NAMALWA (cell line): Measurements from ENCODE around the gene CENPQ.

Source experiments
- DNase-seq: peaks from one replicate; pipeline ENCODE4 v3.0.0-alpha.2; 2015; ENCODE audit warnings: low spot score

Gene CENPQ

DNA sequence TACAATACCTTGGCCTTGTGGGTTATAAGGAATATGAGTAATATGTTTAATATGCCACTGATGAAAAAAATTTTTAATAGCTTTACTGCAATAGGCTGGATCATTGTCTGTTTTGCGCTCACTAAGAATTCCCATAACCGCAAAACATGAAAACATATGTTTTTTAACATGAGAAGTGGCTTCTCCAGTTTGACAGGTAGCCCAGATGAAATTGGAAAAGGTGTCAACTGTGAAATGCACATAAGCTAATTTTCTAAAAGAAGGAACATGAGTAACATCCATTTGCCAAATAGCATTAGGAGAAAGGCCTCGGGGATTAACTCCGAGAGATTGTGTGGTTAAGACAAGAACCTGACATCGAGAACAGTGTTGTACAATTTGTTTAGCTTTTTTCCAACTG lies 41.5 kb downstream of the CENPQ start:
- DNase-seq, result no peak

DNA sequence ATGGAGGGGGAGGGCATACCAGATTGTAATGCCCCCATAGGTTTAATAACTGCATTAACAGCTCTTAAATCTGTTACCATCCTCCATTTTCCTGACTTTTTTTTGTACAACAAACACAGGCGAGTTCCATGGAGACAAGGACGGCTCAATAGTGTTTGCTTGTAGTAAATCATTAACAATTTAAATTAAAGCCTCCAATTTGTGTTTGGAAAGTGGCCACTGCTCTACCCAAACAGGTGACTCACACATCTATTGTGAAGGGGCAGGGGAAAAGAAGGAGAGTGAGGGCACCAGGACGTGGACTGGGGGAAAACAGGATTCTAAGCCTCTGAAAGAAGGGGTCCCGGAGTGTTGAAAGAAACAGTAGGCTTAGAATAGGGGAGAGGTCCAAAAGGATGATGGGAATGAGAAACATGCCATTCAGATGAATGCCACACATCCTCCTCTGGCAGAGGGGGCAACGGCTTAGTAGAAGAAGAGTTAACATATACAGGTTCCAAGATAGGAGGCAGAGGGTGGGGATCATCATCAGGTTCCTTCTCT lies 43.5 kb downstream of the CENPQ start:
- no peak for DNase-seq

DNA sequence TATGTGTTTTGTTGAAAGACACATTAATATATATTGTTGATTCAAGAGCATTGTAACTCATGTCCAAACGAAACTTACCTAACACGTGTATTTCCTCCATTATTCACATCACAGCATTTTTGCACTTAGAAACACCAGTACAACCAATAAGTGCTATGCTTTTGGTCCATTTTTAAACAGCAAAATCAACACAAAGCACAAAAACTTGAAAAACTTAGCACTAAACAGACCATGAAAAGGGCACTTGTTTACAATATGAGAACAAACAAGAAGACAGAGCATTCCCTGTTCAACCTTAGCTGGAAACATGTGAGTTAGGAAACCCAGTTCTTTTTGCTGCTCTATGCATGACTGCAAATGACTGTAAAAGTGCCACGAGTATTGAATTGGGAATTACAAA lies 46.2 kb downstream of the CENPQ start:
- DNase-seq, result no peak

DNA sequence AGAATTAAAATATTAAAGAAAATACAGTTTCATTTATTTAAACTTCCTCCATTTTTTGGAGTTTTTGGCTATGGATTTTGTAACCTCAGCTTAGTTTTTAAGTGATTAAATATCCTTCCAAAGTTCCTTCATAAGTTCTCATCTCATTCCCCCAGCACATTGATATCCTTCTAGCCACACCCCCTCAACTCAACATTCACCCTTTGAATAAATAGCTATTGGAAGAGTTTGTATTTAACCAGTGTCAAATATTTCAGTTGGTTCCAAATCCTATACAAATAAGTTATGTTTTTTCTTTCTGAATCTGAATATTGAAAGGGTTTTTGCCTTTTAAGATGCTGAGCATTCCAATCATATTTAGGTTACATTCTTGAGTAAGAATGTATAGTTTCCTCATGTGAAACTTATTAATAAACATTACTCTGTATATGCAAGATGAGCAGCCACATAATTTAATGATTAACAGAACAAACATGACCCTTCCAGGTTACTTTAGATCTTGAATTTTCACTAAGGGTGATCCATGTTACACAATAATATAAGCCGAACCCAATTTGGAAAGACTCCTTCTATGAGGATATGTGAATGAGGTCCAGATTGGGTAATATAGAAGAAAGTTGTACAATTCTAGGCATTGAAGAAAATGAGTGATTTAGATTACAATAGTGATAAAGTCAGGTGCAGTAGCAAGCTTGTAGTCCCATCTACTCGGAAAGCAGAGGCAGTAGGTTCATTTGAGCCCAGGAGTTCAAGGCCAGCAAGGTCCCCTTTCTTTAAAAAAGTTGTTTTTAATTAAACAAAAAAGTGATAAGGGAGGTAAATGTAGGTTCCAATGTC lies 50.2 kb downstream of the CENPQ start:
- no peak for DNase-seq

DNA sequence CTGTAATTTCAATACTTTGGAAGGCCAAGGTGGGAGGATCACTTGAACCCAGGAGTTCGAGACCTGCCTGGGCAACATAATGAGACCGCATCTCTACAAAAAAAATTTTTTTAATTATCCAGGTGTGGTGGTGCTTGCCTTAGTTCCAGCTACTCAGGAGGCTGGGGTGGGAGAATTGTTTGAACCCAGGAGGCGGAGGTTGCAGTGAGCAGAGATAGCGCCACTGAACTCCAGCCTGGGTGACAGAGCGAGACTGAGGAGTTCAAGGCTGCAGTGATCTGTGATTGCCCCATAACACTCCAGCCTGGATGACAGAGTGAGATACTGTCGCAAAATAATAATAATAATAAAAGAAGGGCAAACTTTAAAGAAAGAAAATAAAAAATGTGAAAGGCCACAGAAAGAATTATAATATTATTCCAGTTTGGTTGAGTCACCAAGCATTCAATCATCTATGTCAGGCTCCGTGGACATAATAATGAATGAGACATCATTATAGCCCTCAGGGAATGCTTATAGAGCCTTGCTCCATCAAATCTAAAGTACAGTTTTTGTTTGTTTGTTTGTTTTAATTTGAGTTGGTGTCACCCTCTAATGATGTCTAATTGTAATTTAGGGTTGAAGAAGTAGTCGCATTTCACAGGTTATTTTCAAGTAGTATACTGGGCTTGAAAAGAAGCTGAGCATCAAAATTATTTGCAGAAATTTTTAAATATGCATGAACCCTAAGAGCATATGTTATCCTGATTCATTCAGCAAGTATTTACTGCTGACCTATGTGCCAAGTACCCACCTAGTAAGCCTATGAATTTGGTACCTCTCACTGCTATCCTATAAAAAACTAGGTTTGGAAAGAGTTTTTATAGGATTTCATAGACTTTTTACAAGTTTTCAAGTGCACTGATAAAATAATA lies 51.7 kb downstream of the CENPQ start:
- DNase-seq, result no peak

DNA sequence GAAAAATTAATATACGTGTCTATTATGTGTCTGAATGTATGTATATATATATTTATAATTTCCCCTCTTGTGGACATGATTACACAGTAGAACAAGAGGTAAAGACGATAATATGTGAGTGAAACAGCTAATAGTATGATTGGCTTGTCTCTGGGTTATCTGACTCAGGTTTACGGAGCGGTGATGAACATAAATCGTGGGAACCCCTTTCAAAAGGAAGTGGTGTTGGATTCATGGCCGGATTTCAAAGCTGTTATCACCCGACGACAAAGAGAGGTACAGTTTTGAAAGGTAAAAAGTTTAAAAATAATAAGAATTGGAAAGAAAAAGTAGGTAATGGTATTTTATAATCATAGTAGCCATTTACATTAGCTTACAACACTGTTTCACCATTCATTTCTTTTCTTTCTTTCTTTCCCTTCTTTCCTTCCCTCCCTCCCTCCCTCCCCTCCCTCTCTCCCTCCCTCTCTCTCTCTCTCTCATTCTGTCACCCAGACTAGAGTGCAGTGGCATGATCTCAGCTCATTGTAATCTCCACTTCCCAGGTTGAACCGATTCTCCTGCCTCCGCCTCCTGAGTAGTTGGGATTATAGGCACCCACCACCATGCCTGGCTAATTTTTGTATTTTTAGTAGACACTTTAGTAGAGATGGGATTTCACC lies 52.4 kb downstream of the CENPQ start:
- DNase-seq, result no peak

DNA sequence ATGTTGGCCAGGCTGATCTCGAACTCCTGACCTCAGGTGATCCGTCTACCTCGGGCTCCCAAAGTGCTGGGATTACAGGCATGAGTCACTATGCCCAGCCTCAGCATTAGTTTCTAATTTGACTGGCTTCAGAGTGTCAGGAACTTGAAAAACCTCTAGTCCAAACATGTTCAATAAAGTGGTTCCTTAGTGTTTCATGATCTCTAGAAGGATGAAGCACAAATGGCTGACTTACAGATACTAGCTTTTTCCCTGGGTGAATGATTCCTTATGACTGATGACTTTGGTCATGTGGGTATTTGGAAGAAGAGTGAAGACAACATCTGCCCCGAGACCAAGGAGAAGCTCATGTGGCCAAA lies 53.0 kb downstream of the CENPQ start:
- DNase-seq, result no peak

DNA sequence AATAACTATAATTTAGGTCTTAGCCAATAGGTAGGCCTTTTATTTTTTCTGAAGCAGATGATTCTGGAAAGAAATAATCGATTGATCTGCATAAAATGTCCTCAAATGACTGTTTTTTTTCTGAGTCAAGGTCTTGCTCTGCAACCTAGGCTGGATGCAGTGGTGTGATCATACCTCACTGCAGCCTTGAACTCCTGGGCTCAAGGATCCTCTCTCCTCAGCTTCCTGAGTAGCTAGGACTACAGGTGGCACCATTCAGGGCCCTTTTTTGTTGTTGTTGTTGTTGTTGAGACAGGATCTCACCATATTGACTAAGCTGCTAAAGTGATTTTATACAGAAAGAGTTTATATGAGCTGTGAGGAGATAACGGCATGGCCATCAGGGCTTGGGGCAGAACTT lies 54.7 kb downstream of the CENPQ start:
- no peak for DNase-seq

DNA sequence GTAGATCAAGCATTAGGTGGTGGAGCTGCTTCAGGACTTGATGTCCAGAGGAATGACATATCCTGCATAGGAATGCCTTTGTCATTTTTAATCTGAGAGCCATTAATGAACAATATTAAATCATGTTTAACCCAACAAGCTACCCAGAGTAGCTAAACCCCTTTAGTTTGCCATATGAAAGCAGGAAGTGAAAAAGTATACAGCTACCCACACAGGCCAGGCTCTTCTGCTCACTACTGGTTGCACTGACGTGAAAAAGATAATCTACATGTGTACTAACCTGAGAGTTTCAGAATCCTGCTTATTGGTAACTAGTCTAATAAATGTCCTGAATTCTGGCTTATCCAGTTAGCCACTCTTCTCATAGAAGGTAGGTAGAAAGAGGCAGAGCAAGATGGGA lies 56.5 kb downstream of the CENPQ start:
- no peak for DNase-seq

DNA sequence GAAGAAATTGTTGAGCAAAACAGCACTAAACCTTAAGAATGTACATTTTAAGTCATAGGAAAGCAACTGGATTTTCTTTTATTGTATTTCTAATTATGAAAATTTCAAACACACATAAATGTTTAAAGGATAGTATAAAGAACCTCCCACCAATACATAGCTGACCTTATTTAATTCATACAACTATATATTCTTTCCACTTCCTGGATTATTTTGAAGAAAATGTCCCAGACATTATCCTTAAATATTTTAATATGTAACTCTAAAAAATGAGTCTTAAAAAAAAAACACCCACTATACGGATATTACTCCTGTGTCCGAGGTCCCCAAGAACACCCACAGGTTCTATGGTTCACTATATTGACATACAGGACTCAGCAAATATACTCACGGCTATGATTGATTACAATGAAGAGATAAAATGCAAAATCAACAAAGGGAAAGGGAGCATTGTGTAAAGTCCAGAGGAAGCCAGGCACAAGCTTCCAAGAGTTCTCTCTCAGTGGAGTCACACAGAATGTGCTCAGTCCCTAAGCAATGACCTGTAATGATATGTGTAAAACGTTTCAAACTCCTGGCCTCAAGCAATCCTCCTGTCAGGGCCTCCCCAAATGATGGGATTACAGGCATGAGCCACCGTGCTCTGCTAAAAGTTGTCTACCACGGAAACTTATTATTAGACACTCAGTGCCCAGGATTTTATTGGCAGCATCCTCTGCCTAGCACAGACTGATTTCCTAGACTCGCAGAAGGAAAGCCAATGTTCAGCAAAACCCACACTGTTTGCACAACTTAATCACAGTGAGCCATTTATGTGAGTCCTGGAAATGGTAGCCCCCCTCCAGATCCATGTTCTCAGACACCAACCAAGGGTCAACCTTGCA lies 59.8 kb downstream of the CENPQ start:
- DNase-seq, result no peak

DNA sequence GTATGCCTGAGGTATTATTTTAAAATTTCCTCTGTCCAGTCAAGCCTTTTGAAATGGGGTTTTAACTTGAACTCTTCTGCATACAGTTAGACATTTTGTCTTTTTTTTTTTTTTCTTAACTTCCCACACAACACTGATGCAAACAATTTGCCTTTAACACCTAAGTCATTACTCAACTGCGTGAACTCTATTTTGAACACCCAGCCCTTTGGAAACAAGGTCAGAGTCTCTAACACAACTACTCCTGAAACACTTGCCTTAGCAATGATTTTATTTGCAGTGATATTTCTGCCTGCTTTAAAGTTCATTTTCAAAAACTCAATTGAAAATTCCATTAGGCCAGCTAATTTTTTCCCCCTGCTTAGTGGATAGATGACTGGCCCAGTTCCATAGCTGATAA lies 60.7 kb downstream of the CENPQ start:
- no peak for DNase-seq

DNA sequence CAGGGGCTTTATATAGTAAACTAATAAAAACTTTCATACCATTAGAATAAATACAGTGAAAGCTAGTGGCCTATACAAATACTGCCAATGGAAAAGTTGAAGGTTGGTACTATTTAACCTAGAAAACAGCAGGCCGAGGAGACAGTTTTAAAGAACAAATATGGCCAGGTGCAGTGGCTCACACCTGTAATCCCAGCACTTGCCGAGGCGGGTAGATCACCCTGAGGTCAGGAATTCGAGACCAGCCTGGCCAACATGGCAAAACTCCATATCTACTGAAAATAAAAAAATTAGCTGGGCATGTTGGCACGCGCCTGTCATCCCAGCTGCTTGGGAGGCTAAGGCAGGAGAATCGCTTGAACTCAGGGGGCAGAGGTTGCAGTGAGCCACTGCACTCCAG lies 61.4 kb downstream of the CENPQ start:
- no peak for DNase-seq

DNA sequence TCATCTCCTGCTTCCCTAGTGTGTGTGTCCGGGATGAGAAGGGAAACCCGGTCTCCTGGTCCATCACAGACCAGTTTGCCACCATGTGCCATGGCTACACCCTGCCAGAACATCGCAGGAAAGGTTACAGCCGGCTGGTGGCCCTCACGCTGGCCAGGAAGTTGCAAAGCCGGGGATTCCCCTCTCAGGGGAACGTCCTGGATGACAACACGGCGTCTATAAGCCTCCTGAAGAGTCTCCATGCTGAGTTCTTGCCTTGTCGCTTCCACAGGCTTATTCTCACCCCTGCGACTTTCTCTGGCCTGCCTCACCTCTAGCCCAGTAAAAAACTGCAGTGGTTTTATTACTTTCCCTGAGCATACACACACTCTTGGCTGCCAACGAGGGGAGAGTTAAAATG lies 63.4 kb downstream of the CENPQ start:
- no peak for DNase-seq

DNA sequence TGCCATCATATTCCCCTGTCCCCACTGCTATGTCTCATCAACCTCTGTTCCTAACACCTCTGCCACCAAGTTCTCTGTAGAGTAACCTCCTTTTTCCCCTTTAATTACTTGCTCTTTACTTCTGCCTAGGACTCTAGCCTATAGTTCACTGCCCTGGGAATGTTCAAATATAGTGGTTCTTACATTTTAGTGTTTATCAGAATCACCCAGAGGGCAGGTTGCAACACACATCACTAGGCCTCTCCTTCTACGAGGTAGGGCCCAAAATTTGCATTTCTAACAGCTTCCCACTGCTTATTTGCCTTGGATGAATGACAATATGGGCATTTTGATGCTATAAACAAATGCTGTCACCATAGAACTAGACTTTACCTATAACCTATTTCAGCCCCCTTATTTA lies 64.2 kb downstream of the CENPQ start:
- no peak for DNase-seq

DNA sequence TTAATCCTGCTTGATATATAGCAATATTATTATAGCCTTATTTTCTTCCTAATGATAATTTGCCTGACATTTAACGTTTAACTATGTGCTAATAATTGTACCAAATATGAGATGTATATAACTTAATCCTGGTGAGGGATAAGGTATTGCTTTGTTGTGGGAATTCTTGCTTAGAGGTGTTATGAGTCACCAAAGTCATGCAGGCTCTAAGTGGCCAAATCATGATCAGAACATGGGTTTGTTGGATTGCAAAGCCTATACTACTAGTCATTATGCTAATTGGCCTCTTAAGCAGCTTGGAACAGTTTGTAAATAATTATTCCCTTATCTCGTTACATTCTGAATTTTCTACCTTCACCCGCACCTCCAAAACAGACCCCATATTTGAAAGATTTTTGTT lies 65.4 kb downstream of the CENPQ start:
- no peak for DNase-seq

DNA sequence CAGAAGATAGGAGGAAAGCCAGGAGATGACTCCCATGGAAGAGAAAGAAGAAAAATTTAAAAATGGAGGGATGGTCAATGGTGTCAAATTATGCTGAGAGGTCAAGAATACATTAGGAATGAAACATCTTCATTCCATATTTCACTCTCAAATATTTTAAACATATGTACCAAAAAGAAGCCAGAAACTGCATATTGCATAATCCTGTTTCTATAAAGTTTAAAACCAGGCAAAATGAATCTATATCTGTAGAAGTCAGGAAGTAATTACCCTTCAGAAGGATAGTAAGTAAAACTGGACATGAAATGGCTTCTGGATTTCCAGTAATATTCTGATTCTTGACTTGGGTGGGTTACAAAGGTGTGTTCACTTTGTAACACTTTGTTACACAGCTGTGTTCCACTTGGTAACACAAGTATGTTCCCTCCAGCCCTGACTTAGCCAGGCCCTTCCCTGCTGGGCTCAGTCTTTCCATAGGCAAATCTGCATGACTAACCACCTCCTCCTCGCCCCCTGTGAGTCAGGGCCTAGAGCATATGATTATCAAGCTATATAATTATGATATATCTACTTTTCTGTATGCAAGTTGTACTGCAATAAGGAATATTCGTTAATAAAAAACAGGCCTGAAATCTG lies 67.1 kb downstream of the CENPQ start:
- no peak for DNase-seq

DNA sequence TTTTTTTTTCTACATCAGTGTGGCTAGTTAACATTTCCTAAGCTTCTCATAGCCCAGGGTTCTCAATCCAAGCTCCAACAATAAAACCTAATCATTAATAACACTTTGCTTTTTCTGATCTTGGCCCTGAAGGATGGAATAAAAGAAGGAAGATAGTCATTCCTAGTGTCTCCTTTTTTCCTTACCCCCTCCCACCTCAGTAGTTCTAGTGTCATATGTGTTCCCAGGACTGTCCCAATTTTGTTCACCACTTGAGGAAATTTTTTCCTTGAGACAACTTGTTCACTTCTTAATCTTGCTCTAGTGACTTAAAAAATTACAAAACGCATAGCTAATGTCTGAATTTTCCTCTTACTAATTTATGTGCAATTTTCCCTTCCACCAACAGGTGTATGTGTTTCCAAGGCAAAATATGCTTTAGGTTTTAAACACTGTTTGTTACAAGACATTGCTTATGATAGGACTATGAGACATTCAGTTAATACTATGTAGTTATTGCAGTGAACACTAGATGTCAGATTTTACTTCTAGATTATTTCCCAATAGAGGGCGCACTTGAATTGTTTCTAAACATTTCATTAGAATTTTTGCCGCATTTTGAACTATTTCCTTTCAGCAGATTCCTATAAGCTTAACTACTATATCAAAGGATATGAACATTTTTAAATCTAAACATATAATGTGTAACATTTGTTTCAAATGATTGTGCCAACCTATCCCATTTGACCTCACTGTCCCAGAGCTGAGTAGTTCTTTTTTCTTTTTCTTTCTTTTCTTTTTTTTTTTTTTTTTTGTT lies 68.8 kb downstream of the CENPQ start:
- peak; percentile 88 for DNase-seq

DNA sequence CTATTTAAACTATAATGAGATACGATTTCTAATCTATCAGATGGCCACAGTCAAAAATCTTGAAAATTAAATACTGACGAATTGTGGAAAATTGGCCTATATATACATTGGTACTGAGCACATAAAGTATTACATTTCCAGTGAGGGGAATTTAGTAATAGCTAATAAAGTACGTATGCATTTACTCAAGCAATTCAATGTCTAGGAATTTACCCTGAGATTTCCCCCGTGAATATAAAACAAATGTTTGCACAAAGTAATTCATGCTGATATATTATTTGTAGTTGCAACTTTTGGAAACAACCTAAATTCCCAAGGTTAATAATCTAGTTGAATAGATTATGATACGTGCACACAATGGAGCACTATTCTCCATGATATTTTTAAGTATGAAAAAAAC lies 72.6 kb downstream of the CENPQ start:
- DNase-seq, result no peak

DNA sequence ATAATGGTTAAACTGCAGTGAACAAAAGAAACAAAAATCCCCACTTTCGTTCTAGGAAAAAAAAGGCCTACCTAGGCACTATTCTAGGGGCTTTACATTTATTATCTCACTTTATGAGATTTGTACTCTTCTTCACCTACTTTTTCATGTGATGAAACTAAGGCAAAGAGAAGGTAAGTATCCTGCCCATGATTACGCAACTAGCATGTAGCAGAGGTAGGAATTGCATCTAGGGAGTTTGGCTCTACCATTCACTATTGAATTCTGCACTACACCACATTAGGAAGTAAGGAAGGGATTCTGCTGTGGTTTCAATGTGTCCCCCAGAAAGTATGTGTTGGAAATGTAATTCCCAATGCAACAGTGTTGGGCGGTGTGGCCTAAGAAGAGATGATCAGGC lies 75.9 kb downstream of the CENPQ start:
- DNase-seq, result no peak

DNA sequence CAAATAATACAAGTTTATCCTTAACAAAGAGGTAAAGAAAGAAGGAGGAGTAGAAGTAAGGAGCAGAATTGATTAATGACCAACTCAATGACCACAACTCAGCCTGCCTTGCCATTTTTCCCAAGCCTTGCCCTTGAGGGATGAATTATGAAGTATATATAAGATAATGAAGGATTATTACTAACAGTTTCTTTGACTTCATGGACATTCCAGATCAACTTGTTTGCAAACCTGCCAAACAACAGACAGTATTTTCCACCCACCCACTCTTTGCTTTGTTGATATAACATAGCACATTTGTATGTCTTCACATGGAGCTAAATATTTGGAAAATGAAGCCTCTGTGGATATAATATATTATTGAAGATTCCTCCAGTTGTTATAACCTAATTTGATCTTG lies 77.4 kb downstream of the CENPQ start:
- no peak for DNase-seq
